ENCODE data around the gene ADAM8. TPM values are rescaled to one million over a fixed set of nuclear protein-coding genes. Genes with fewer than 3 reads are reported as not detected.

ADAM8 gene
- total RNA-seq, 1 donor from 2014 or later: 3.6 TPM

DNA sequence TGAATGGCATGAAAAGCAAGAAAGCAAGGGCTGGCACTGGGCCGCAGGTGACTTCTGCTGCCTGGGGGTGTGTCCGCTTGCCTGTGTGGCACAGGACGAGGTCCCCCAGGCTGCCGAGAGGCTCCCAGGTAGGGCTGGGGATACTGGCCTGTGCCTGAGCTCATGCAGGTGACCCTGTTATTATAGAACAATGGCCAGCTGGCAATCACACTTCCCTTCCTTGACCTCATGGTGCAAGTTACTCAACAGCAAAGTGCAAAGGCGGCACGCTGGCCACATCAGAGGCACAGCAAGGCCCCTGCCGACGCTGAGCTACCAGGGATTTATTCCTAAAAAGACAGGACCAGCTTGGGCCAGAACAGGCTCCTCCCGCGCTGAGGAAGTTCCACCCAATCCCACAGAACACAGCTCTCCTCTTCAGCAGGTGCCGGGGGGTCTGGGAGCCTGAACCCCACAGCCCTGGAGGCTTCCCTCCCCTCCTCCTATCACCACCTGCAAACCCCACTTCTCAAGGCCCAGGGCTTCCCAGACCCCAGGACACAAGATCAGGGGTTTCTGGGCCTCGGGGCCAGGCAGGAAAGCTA is 1.4 kb upstream of the ADAM8 start:
- Mint-ChIP-seq H3K4me1 (peaks cover 3% of the 10 kb centered on the region), H3K9me3 (no peaks in the 10 kb centered on the region), H3K4me3 (no peak overlapping the region), H3K27ac (ENCODE audit: unreplicated experiment) (no peak overlapping the region), H3K36me3 (ENCODE audit: low read depth) (no peaks in the 10 kb centered on the region), H3K27me3 (ENCODE audit: low read depth) (peaks cover 19% of the 10 kb centered on the region)
- TF ChIP-seq, protein P1, sequence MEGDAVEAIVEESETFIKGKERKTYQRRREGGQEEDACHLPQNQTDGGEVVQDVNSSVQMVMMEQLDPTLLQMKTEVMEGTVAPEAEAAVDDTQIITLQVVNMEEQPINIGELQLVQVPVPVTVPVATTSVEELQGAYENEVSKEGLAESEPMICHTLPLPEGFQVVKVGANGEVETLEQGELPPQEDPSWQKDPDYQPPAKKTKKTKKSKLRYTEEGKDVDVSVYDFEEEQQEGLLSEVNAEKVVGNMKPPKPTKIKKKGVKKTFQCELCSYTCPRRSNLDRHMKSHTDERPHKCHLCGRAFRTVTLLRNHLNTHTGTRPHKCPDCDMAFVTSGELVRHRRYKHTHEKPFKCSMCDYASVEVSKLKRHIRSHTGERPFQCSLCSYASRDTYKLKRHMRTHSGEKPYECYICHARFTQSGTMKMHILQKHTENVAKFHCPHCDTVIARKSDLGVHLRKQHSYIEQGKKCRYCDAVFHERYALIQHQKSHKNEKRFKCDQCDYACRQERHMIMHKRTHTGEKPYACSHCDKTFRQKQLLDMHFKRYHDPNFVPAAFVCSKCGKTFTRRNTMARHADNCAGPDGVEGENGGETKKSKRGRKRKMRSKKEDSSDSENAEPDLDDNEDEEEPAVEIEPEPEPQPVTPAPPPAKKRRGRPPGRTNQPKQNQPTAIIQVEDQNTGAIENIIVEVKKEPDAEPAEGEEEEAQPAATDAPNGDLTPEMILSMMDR (conservative IDR thresholded peaks at IDR 0.05): no peak
- no peak for DNase-seq (ENCODE audit: low read depth, low spot score)

- H3K36me3 Mint-ChIP-seq (ENCODE audit: low read depth): no peaks in the 10 kb centered on the region
- no peak for DNase-seq (ENCODE audit: low read depth, low spot score)
- no peaks in the 10 kb centered on the region for H3K9me3 Mint-ChIP-seq
- no peak overlapping the region for H3K4me3 Mint-ChIP-seq
- H3K27me3 Mint-ChIP-seq (ENCODE audit: low read depth): peaks cover 19% of the 10 kb centered on the region
- TF ChIP-seq, protein P1 (conservative IDR thresholded peaks at IDR 0.05): no peak
- peaks cover 3% of the 10 kb centered on the region for H3K4me1 Mint-ChIP-seq
- no peak overlapping the region for H3K27ac Mint-ChIP-seq (ENCODE audit: unreplicated experiment)
These were observed 767 bp upstream of the ADAM8 start for GRCh38 chr10:133277277-133277992.

DNA sequence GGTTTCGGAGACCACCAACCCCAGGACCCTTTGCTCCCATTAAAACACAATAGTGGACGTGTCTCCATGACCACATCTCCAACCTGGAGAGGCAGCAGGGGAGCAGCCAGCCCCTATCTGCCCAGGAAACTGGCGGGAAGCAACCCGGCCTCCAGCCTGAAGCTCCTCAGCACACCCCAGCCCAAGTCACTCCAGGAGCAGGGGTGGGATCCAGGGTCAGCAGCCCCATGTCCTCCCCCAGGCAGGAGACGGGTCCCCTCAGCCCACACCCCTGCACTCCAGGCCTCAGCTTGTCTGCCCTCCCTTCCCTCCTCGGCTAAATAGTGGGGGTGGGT is 601 bp downstream of the ADAM8 start:
- Mint-ChIP-seq H3K27me3 (ENCODE audit: low read depth) (peaks cover 19% of the 10 kb centered on the region), H3K4me1 (peaks cover 3% of the 10 kb centered on the region), H3K36me3 (ENCODE audit: low read depth) (no peaks in the 10 kb centered on the region), H3K9me3 (no peaks in the 10 kb centered on the region), H3K4me3 (peak overlapping the region; percentile 27), H3K27ac (ENCODE audit: unreplicated experiment) (no peak overlapping the region)
- DNase-seq (ENCODE audit: low read depth, low spot score): no peak
- TF ChIP-seq, protein P1 (conservative IDR thresholded peaks at IDR 0.05): no peak

DNA sequence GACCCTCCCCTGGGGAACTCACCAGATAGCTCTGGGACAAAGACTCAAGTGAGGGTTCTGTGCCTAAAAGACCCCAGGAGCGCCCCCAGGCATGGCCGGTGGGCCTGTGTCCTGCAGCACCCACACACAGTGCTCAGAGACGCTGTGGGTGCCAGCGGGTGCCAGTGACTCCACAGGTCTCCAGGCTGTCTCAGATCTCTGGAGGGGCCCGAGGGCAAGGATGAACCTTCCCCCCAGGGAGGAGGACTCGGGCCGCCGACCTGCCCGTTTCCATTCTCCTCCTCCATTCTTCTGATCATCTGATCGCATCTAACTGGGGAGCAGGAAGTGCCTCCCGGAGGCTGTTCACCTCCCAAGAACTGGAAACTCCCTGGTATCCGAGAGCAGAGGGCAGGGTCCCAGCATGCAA is 980 bp downstream of the ADAM8 start:
- Mint-ChIP-seq H3K36me3 (ENCODE audit: low read depth) (no peaks in the 10 kb centered on the region), H3K9me3 (no peaks in the 10 kb centered on the region), H3K27me3 (ENCODE audit: low read depth) (peaks cover 19% of the 10 kb centered on the region), H3K4me1 (peaks cover 3% of the 10 kb centered on the region), H3K4me3 (peak overlapping the region; percentile 27), H3K27ac (ENCODE audit: unreplicated experiment) (no peak overlapping the region)
- TF ChIP-seq, protein P1 (conservative IDR thresholded peaks at IDR 0.05): no peak
- DNase-seq (ENCODE audit: low read depth, low spot score): no peak

DNA sequence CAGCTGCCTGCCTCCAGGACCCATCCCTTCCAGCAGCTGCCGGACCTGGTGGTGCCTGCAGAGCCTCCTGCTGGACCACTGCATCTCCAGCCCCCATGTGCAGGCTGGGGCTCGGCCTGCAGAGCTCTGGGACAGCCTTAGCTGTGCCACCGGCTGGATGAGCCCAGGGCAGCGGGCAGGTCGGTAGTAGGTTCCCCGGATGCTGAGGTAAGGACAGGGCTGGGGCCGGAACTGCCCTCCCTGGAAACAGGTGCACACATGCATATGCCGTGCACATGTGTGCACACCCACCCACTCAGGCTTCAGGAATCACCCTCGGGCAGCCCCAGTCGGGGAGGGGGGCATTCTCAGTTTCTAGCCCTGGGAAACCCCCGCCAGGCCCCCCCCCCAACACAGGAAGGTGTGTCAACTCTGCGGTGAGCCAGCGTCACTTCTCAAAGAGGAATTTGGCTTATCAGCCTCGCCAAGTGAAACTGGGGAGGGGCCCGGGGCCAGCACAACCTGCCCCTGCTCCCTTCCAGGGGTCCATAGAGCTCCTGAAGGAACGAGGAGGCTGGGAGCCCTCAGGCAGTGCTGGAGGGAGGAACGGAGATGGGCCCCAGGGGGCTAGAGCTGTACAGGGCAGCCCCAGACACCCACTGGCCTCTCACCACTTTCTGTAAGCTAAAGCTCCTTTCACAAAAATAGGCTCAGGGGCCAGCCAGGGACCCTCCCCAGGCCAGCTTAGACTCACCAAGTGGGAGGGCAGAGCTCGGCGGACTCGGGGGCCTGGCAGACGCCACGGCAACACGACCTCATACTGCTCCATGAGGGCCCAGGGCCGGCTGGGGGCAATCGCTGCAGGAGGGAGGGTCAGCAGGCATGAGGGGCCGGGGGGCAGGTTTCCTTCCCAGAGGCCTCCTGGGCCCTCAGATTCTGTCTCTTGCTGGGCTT is 1.7 kb downstream of the ADAM8 start:
- Mint-ChIP-seq H3K27me3 (ENCODE audit: low read depth) (peaks cover 19% of the 10 kb centered on the region), H3K9me3 (no peaks in the 10 kb centered on the region), H3K36me3 (ENCODE audit: low read depth) (no peaks in the 10 kb centered on the region), H3K4me1 (peaks cover 3% of the 10 kb centered on the region), H3K27ac (ENCODE audit: unreplicated experiment) (no peak overlapping the region), H3K4me3 (no peak overlapping the region)
- TF ChIP-seq, protein P1 (conservative IDR thresholded peaks at IDR 0.05): no peak
- DNase-seq (ENCODE audit: low read depth, low spot score): no peak
